Colon (tissue), 2 donors: ENCODE measurements around the gene CAP2.
"Not testable (repeated sequence)": the region's sequence is repeated elsewhere in the genome, so short reads cannot be mapped to it uniquely, and the experiment has no call there.

Experiments
- FAIRE-seq: peaks from 2 replicates; lab custom pipeline; 2012; peaks lifted over from hg19 to GRCh38; lab: Jason Lieb, UNC
- donor health status: control.
- donor health status: control.

The CAP2 gene

DNA sequence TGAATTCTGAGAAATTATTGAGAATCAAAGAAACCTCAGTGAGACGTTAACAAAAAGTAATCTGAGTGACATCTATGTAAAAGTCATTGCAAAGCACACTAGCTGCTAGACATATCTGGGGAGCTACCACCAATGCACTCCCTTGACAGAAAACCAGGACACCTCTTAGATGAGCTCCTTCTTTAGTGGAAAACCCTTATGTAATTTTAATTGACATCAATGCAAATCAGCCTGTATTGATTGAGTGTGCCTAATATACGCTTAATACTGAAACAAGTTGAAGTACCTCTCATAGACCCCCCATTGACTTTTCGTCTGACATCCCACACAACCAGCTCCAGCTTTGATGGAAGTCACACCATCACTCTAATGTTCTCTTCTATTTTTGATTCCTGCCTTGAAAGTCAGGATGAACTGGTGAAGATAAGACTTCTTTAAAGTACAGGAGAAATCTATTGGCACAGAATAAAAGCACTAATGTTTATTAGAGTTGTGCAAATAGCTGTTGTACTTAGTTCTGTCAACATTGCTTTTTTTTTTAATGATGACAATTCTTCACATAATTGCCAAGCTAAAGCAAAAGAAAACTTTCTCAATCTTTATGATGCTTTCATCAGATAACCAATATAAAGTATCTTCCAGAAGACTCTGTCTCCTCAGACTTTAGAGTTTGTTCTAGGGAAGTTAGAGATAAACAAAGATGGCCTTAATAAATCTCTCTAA, 108.7 kb downstream of the CAP2 start:
- no peak for FAIRE-seq

- no peak for FAIRE-seq
Measured at GRCh38 chr6:17503051-17503450, 109.7 kb downstream of the CAP2 start.

- FAIRE-seq = no peak
Measured at GRCh38 chr6:17504005-17504404, 110.6 kb downstream of the CAP2 start.

GRCh38 chr6:17505062-17505476, 111.7 kb downstream of the CAP2 start:
- no peak for FAIRE-seq

DNA sequence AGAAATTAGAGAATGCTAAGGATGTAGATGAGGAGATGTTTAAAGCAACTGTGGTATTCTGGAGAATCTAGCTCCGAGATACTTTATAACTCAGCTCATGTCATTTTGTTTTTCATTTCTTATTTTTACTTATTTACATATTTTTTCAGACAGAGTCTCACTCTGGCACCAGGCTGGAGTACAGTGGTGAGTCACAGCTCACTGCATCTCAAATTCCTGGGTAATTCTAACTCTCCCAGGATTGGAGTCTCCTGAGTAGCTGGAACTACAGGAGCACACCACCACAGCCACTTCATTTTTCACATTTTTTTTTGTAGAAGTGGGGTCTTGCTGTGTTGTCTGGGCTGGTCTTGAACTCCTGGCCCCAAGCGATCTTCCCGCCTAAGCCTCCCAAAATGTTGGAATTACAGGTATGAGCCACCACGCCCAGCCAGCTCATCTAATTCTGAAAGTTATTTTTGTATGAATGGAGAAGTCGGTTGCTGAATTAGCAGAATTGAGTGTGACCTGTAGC, 112.4 kb downstream of the CAP2 start:
- FAIRE-seq = no peak

- FAIRE-seq = no peak
Measured at GRCh38 chr6:17506531-17506930, 113.1 kb downstream of the CAP2 start.

- no peak for FAIRE-seq
Measured at GRCh38 chr6:17506962-17507361, 113.6 kb downstream of the CAP2 start.

- no peak for FAIRE-seq
Measured at GRCh38 chr6:17511084-17511483, 117.7 kb downstream of the CAP2 start.

GRCh38 chr6:17511580-17511979, 118.2 kb downstream of the CAP2 start:
- FAIRE-seq = no peak

DNA sequence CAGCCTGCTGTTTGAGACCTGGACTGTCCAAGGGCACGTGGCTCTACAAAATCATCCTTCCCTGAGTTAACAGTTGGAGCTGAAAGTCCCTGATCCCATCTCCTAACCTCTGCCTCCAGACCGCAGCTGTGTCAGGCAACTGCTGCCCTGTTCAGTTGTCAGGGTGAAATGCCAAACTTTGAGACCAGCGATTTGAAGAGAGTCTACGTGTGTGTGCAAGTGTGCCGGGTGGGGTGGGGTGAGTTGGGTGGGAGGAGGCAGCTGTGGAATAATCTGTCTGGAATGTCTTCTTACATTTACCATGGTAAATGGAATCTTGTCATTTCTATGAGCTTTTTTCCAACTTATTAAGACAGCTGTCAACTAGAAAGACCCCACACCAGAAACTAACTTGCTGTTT, 125.7 kb downstream of the CAP2 start:
- FAIRE-seq = no peak

DNA sequence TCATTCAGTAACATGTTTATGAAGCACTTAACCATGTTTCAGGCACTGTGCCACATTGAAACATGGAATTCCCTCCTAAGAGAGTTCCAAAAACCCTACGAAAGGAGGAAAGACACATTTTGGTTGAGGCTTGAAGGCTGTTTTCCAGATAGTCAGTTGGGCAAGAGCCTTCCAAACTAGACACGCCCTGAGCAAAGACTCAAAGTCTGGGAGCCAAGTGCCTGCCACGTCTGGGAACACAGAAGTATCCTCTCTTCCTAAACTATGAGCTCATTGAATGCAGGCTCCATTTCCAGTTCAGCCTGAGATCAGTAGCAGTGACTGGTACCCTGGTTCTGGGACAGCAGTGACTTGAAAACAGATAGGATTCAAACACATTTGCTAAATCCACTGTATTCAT, 132.2 kb downstream of the CAP2 start:
- no peak for FAIRE-seq

DNA sequence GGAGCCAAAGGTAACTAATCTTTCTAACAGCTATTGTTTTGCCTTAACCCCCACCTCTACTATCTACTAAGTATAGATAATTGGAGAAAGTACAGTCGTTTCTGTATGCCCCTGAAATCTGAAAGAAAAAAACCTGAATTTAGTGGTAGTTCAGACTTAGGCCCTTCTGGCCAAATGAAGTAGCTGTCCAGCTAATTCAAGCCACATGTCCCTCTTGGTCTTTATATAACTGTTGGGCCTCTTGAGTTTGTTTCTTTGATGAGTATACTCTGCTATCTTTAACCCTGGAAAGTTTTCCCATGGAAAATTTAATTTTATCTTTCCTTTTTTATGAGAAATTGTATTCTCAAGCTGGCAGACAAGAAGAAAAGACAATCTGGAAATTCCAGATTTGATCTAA, 133.7 kb downstream of the CAP2 start:
- FAIRE-seq = no peak

GRCh38 chr6:17530321-17530835, 137.0 kb downstream of the CAP2 start:
- no peak for FAIRE-seq

DNA sequence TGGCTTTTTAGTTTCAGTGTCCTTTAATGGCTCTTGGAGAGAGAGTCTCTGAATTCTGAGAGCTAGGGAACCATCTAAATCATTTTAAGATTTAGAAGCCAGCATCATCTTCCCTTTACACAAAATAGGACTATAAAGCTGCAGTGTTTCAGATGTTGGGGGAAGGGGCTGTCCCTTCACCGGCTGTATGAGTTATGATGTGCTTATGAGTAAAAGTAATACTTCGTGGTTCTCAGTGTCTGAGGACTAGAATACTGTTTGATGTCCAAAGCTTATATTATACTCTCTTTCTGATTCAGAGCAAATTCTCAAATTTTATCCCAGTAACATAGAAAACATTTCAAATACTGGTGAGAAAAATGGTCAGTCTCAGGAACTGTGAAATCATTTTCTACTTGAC, 143.2 kb downstream of the CAP2 start:
- no peak for FAIRE-seq

- no peak for FAIRE-seq
Measured at GRCh38 chr6:17542243-17542642, 148.8 kb downstream of the CAP2 start.

GRCh38 chr6:17545681-17546080, 152.3 kb downstream of the CAP2 start:
- FAIRE-seq = not testable (repeated sequence)

GRCh38 chr6:17551383-17551958, 158.1 kb downstream of the CAP2 start:
- FAIRE-seq = no peak

DNA sequence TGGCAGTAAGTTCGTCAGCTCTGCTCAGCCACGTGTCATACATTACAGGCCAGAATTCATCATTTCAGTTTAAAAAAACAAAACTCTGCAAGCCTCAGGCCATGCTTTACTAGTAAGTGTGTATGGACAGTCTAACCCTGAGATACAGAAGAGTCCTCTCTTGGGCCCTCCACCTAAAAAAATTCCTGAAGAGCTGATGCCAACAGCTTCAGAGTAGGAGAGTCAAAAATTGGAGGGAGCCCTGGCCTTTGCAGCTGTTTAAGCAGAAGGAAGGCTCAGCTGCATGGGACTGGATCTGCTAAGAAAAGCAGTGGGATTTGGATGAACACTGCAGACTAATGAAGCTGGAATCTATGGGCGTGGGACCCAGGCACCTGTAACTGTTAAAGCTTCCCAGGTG, 159.5 kb downstream of the CAP2 start:
- FAIRE-seq = no peak

DNA sequence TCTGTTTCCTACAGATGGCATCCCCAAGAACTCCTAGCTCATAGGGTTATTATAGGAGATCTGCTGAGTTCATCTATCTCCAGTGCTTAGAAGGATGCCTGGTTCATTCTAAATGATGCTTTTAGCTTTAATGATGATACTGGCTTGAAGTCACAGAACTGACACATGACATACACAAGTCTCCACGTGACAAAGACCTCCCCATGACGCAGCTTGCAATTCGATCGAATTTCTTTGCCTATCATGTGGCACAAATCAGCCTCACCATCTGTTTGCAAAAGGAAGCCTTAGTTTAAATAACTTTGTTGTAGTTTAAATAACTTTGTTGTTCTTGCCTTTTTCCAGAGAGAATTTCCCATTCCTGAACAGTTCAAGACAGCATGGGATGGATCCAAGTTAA, 162.6 kb downstream of the CAP2 start:
- no peak for FAIRE-seq

GRCh38 chr6:17562636-17563035, 169.2 kb downstream of the CAP2 start:
- no peak for FAIRE-seq

DNA sequence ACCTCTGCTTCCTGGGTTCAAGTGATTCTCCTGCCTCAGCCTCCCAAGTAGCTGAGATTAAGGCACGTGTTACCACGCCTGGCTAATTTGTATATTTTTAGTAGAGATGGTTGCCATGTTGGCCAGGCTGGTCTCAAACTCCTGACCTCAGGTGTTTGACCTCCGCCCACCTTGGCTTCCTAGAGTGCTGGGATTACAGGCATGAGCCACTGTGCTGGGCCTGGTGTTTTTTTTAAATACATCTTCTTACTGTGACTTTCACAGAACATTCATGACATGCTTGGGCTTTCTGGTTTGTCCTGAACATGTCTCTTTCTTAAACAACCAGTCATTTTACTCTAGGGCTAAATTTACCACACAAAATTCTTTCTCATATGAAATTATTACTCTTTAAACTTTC, 172.0 kb downstream of the CAP2 start:
- no peak for FAIRE-seq

DNA sequence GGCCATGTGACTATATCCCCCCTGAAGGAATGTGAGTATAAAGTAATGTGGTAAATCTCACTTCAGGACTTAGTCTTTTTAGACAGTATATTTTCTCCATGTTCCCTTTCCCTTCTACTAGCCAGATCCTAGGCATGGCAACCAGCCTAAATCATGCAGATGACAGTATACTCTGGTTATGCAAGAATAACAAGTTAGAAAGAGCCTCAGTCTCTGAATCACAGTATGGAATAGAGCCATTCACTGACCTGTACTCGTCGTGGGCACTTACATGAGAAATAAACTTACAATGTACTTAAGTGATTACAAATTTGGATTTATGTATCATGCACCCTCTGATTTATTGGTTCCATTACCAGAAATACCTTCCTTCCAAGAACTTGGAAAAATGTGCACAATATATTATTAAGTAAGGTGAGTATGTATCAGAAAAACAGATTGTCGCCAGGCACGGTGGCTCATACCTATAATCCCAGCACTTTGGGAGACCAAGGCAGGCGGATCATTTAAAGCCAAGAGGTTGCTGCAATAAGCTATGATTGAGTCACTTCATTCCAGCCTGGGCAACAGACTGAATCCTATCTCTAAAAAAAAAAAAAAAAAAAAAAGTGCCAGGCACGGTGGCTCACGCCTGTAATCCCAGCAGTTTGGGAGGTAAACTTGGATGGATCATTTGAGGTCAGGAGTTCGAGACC, 181.6 kb downstream of the CAP2 start:
- FAIRE-seq = no peak

- no peak for FAIRE-seq
Measured at GRCh38 chr6:17577059-17577458, 183.7 kb downstream of the CAP2 start.
